H1 (cell line): Measurements from ENCODE around the gene RAB24. TPM values are rescaled to one million over a fixed set of nuclear protein-coding genes. Genes with fewer than 3 reads are reported as not detected.

Experiments
- EGR1 ChIP-seq: IDR thresholded peaks from 2 replicates; pipeline ENCODE4 v1.6.1; 2011; ENCODE audit warnings: low read depth, low read length, borderline replicate concordance
- EZH2 ChIP-seq: fragments of 200-600 bp; sonication (generic); IDR thresholded peaks from 2 replicates; pipeline ENCODE4 v1.7.1; 2012; ENCODE audit warnings: low read depth, mild to moderate bottlenecking, moderate library complexity, low read length, inconsistent platforms; ENCODE audit not compliant: severe bottlenecking
- KDM4A ChIP-seq: IDR thresholded peaks from one replicate; pipeline ENCODE4 v1.7.1; 2012; ENCODE audit warnings: low read depth, mild to moderate bottlenecking, moderate library complexity, low read length, inconsistent platforms; ENCODE audit not compliant: severe bottlenecking
- NANOG ChIP-seq: IDR thresholded peaks from 2 replicates; pipeline ENCODE4 v1.6.1; 2011; ENCODE audit warnings: low read length, low read depth, mild to moderate bottlenecking, inconsistent platforms; ENCODE audit not compliant: insufficient read depth, poor library complexity, severe bottlenecking
- POLR2A ChIP-seq, 2 experiments: IDR thresholded peaks; 1 replicate in 1 of 2; 2 replicates in 1 of 2; pipeline ENCODE4 v1.6.1; 2011; ENCODE audit warnings: low read depth in 2 of 2, low read length in 2 of 2, mild to moderate bottlenecking in 2 of 2; ENCODE audit errors: control extremely low read depth in 1 of 2
- SIRT6 ChIP-seq: IDR thresholded peaks from one replicate; pipeline ENCODE4 v1.7.1; 2012; ENCODE audit warnings: low read length, inconsistent platforms
- YY1 ChIP-seq: IDR thresholded peaks from 2 replicates; pipeline ENCODE4 v1.6.1; 2011; ENCODE audit warnings: low read depth, mild to moderate bottlenecking, low read length
- polyA plus RNA-seq, 7 experiments: library from polyadenylated mRNA; depleted of rRNA in 3 of 7; stranded (reverse) in 5 of 7; unstranded in 2 of 7; fragments of >200 nt in 5 of 7; fragments of 200-250 nt in 2 of 7; gene quantifications; 1 replicate in 5 of 7; 2 replicates in 1 of 7; 4 replicates in 1 of 7; pipeline versions ENCODE4 v1.2.1 to v1.2.3, GENCODE V29; 2011 to 2013; ENCODE audit warnings: missing spikeins in 2 of 7, mixed read lengths in 2 of 7
- total RNA-seq: library from RNA; stranded (reverse); fragmentation: NEBNext Ultra II Directional; extraction: Animal tissue kit (Norgen Biotek cat#: 25700); gene quantifications from 2 replicates; pipeline ENCODE4 v1.2.1, GENCODE V29; 2021

Gene RAB24
- total and polyA plus RNA-seq, 2 of the 8 experiments (the other 6 are each of a cell fraction or from before 2014, with no cell fraction given), result 18.8 to 33.8 TPM

- TF ChIP-seq EZH2, result no peak
- no peak for TF ChIP-seq YY1
- TF ChIP-seq EGR1, result no peak
- no peak for TF ChIP-seq KDM4A
- no peak for TF ChIP-seq SIRT6
- TF ChIP-seq NANOG, result no peak
- TF ChIP-seq POLR2A (IDR thresholded peaks at IDR 0.05; ENCODE audit: control extremely low read depth in 1 of 2, low read depth in 2 of 2, low read length in 2 of 2), result no peak
- TF ChIP-seq, all 59 proteins: peak for 0
These were observed 26.4 kb upstream of the RAB24 start (continued) for GRCh38 chr5:177329883-177330282.
